ENCODE data around the gene PLA1A. TPM values are rescaled to one million over a fixed set of nuclear protein-coding genes. Genes with fewer than 3 reads are reported as not detected.
A peak's percentile ranks its signal among the peaks of the same experiment; 100 is the strongest.

The PLA1A gene
- total and polyA plus RNA-seq, 10 of the 15 experiments (the other 5 are each of a cell fraction or from before 2014, with no cell fraction given), result 2.9 to 106 (median 4.8) TPM

GRCh38 chr3:119630128-119630879 is 32.6 kb downstream of the PLA1A start:
- Histone ChIP-seq H3K36me3 (ENCODE audit: control insufficient read depth in 2 of 2, insufficient read depth in 2 of 2, low read length in 1 of 2) (no peaks in the 10 kb centered on the region; a peak in 1 of 4 replicates), H3K4me3 (no peak overlapping the region), H4K20me1 (ENCODE audit: control insufficient read depth, insufficient read depth) (no peaks in the 10 kb centered on the region), H3K9me3 (replicated peaks; ENCODE audit: control insufficient read depth, insufficient read depth, low read length) (no peaks in the 10 kb centered on the region), H3K27me3 (replicated peaks in 1 of 2; ENCODE audit: control insufficient read depth in 2 of 2, insufficient read depth in 2 of 2, low read length in 1 of 2) (no peaks in the 10 kb centered on the region), H2AFZ (ENCODE audit: control insufficient read depth, low read depth, low read length) (peak overlapping the region; percentile 28), H3K9ac (ENCODE audit: control insufficient read depth, insufficient read depth, low read length) (peak overlapping the region; percentile 19; the same call in 1 of the 2 replicates), H3K27ac (ENCODE audit: control insufficient read depth, insufficient read depth) (peak overlapping the region; percentile 40), H3K79me2 (ENCODE audit: control insufficient read depth, insufficient read depth, low read length) (no peaks in the 10 kb centered on the region), H3K4me1 (ENCODE audit: control insufficient read depth, insufficient read depth, low read length) (peaks cover 44% of the 10 kb centered on the region), H3K4me2 (ENCODE audit: control insufficient read depth, insufficient read depth) (no peak overlapping the region)
- ATAC-seq (no peak), FAIRE-seq (no peak), DNase-seq (ENCODE audit: low read depth, low spot score) (no peak)
- POLR2A ChIA-PET, result interaction anchor here (0.8 to 6.1 kb wide), 4 partner anchors 8 to 76 kb away, joined by 3 to 103 read pairs (median 4); partner anchors contain the start of gene PLA1A
- TF ChIP-seq, protein P1, sequence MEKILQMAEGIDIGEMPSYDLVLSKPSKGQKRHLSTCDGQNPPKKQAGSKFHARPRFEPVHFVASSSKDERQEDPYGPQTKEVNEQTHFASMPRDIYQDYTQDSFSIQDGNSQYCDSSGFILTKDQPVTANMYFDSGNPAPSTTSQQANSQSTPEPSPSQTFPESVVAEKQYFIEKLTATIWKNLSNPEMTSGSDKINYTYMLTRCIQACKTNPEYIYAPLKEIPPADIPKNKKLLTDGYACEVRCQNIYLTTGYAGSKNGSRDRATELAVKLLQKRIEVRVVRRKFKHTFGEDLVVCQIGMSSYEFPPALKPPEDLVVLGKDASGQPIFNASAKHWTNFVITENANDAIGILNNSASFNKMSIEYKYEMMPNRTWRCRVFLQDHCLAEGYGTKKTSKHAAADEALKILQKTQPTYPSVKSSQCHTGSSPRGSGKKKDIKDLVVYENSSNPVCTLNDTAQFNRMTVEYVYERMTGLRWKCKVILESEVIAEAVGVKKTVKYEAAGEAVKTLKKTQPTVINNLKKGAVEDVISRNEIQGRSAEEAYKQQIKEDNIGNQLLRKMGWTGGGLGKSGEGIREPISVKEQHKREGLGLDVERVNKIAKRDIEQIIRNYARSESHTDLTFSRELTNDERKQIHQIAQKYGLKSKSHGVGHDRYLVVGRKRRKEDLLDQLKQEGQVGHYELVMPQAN (conservative IDR thresholded peaks at IDR 0.05), result no peak
- TF ChIP-seq EGR1 (IDR thresholded peaks at IDR 0.05; ENCODE audit: borderline replicate concordance in 1 of 2, low read depth in 2 of 2, low read length in 2 of 2), result 0 out of 3 replicates have a peak, but pooled peaks of 1 of the 2 experiments have one; percentile 7
- no peak for TF ChIP-seq EZH2 (IDR thresholded peaks at IDR 0.05; ENCODE audit: borderline replicate concordance, control insufficient read depth, low read depth, low read length)
- peak; percentile 24; the same call in 1 of the 2 replicates for TF ChIP-seq CREB1 (IDR thresholded peaks at IDR 0.05; ENCODE audit: low read depth)
- intact Hi-C loops (cut with micrococcal nuclease; ENCODE audit: unreplicated experiment) (no loop called here), in situ Hi-C loops (cut with MboI) (no loop called here)
- RAD21 ChIA-PET (ENCODE audit: unreplicated experiment), result interaction anchor here (0.6 to 7.8 kb wide), 5 partner anchors 25 to 467 kb away, joined by 3 to 103 read pairs (median 4); partner anchors contain the start of gene CD80
- 84% methylated on average over 8 of the region's 8 CpGs for WGBS (ENCODE audit: insufficient coverage, insufficient replicate concordance, low lambda C conversion rate, missing lambda C conversion rate)
- BruUV-seq (replicated peaks), result no TSS peak
- SMC1A ChIA-PET (ENCODE audit: uncharacterized antibody, unreplicated experiment), result interaction anchor here (0.9 to 9.4 kb wide), 6 partner anchors 29 to 80 kb away, joined by 3 to 128 read pairs (median 4); partner anchors contain the start of gene COX17
- CTCF ChIA-PET, result interaction anchor here (1.1 to 2.5 kb wide), 6 partner anchors 29 to 80 kb away, joined by 3 to 16 read pairs (median 4); partner anchors contain the start of gene CD80

Data from GM12878 (cell line).